ENCODE measurements around the gene REM2.

Gene REM2

DNA sequence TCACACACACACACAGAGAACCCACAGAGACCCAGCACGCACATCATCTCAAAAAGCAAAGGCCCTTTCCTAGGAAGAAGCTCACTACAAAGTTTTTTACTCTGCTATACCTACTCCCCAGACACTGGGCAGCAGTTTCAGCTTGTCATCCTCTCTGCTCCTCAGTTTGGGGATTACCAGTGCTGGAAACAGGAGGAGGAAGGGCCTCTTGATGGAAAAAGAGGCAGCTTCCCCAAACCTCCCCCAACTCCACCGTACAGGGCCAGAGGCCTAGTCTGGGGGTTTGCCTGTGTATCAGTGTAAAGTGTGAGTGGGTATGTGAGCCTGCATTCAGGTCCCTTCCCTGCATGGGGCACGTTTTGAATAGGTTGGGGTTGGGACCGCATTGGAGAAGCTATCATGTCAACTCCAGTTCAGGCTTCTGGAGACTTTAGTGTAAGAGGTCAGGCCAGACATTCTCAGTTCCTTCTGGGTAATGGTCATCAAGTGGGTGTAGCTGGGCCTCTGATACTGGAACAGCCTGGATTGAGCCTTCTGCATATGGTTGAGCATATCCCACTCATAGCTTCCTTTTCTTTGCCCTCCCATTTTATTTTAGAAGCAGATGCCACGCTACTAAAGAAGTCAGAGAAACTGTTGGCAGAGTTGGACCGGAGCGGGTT lies 1.2 kb downstream of the REM2 start:
- TF ChIP-seq, protein P1, sequence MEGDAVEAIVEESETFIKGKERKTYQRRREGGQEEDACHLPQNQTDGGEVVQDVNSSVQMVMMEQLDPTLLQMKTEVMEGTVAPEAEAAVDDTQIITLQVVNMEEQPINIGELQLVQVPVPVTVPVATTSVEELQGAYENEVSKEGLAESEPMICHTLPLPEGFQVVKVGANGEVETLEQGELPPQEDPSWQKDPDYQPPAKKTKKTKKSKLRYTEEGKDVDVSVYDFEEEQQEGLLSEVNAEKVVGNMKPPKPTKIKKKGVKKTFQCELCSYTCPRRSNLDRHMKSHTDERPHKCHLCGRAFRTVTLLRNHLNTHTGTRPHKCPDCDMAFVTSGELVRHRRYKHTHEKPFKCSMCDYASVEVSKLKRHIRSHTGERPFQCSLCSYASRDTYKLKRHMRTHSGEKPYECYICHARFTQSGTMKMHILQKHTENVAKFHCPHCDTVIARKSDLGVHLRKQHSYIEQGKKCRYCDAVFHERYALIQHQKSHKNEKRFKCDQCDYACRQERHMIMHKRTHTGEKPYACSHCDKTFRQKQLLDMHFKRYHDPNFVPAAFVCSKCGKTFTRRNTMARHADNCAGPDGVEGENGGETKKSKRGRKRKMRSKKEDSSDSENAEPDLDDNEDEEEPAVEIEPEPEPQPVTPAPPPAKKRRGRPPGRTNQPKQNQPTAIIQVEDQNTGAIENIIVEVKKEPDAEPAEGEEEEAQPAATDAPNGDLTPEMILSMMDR (conservative IDR thresholded peaks at IDR 0.05; ENCODE audit: low read length), result no peak
- TF ChIP-seq EZH2phosphoT487 (IDR thresholded peaks at IDR 0.05; ENCODE audit: borderline replicate concordance), result no peak
- no peaks in the 10 kb centered on the region for H3K36me3 ChIP-seq (ENCODE audit: insufficient read depth, low read length)
- no peaks in the 10 kb centered on the region for H3K9me3 ChIP-seq (ENCODE audit: insufficient read depth, low read depth, low read length)
- no peaks in the 10 kb centered on the region for H3K9me2 ChIP-seq (replicated peaks; ENCODE audit: low read depth, low read length)
- H2AFZ ChIP-seq (ENCODE audit: low read length), result no peak overlapping the region
- H3K9ac ChIP-seq (ENCODE audit: low read depth, low read length, poor library complexity, severe bottlenecking), result no peak overlapping the region
- H3K4me2 ChIP-seq (ENCODE audit: low read depth, low read length, poor library complexity, severe bottlenecking), result no peak overlapping the region
- no peaks in the 10 kb centered on the region for H4K20me1 ChIP-seq (ENCODE audit: insufficient read depth, low read length, poor library complexity, severe bottlenecking)
- no peaks in the 10 kb centered on the region for H3K27me3 ChIP-seq (ENCODE audit: insufficient read depth, low read length, poor library complexity, severe bottlenecking)
- H3K4me1 ChIP-seq (ENCODE audit: insufficient read depth, low read length, poor library complexity, severe bottlenecking), result no peaks in the 10 kb centered on the region
- H3K4me3 ChIP-seq (ENCODE audit: low read length, poor library complexity, severe bottlenecking), result no peak overlapping the region
- no peaks in the 10 kb centered on the region for H3F3A ChIP-seq (ENCODE audit: low read depth)
- H3K79me2 ChIP-seq (ENCODE audit: insufficient read depth, low read length), result no peaks in the 10 kb centered on the region

DNA sequence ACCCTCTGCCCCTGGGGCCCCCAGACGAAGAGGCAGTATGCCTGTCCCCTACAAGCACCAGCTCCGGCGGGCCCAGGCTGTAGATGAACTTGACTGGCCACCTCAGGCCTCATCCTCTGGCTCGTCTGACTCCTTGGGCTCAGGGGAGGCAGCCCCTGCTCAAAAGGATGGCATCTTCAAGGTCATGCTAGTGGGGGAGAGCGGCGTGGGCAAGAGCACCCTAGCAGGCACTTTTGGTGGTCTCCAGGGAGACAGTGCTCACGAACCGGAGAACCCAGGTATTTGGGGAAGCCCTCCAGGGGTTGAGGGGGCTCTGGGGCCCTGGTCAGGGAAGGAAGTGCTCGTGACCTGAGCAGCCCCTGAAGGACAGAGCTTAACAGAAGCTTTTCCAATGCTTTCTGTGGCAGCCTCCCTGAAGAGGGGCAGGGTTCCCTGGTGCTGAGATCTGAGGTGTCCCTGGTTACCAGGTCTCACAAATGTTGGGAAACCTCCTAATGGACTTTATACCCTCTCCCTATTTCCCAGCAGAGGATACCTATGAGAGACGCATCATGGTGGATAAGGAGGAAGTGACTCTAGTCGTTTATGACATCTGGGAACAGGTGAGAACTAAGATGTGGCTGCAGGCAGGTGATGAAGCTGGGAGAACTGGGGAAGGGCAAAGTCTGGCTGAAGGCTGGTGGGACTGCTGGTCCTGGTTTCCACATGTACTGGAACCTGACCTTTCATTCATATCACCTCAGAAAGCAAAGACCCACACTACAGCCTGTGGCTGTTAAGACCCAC lies 1.9 kb downstream of the REM2 start:
- H3K9me2 ChIP-seq (replicated peaks; ENCODE audit: low read depth, low read length), result no peaks in the 10 kb centered on the region
- H3K4me2 ChIP-seq (ENCODE audit: low read depth, low read length, poor library complexity, severe bottlenecking), result no peak overlapping the region
- H3K27me3 ChIP-seq (ENCODE audit: insufficient read depth, low read length, poor library complexity, severe bottlenecking), result no peaks in the 10 kb centered on the region
- H3K4me3 ChIP-seq (ENCODE audit: low read length, poor library complexity, severe bottlenecking), result no peak overlapping the region
- no peak overlapping the region for H3K9ac ChIP-seq (ENCODE audit: low read depth, low read length, poor library complexity, severe bottlenecking)
- TF ChIP-seq, protein P1 (conservative IDR thresholded peaks at IDR 0.05; ENCODE audit: low read length), result no peak
- no peak for TF ChIP-seq EZH2phosphoT487 (IDR thresholded peaks at IDR 0.05; ENCODE audit: borderline replicate concordance)
- H3K36me3 ChIP-seq (ENCODE audit: insufficient read depth, low read length), result no peaks in the 10 kb centered on the region
- H3F3A ChIP-seq (ENCODE audit: low read depth), result no peaks in the 10 kb centered on the region
- no peaks in the 10 kb centered on the region for H4K20me1 ChIP-seq (ENCODE audit: insufficient read depth, low read length, poor library complexity, severe bottlenecking)
- H3K9me3 ChIP-seq (ENCODE audit: insufficient read depth, low read depth, low read length), result no peaks in the 10 kb centered on the region
- H2AFZ ChIP-seq (ENCODE audit: low read length), result no peak overlapping the region
- no peaks in the 10 kb centered on the region for H3K79me2 ChIP-seq (ENCODE audit: insufficient read depth, low read length)
- H3K4me1 ChIP-seq (ENCODE audit: insufficient read depth, low read length, poor library complexity, severe bottlenecking), result no peaks in the 10 kb centered on the region

DNA sequence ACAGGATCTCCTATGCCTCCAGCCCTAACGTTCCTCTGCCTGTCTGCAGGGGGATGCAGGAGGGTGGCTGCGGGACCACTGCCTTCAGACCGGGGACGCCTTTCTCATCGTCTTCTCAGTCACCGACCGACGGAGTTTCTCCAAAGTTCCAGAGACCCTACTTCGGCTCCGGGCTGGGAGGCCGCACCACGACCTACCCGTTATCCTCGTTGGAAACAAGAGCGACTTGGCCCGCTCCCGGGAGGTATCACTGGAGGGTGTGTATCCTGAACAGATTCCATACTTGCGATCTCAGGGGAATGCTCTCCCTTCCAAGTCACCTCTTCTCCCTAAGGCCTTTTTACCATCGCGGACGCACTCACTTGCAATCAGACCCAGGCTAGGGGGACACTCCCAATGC lies 3.0 kb downstream of the REM2 start:
- H3F3A ChIP-seq (ENCODE audit: low read depth), result no peaks in the 10 kb centered on the region
- no peaks in the 10 kb centered on the region for H3K4me1 ChIP-seq (ENCODE audit: insufficient read depth, low read length, poor library complexity, severe bottlenecking)
- H3K4me2 ChIP-seq (ENCODE audit: low read depth, low read length, poor library complexity, severe bottlenecking), result no peak overlapping the region
- no peaks in the 10 kb centered on the region for H3K27me3 ChIP-seq (ENCODE audit: insufficient read depth, low read length, poor library complexity, severe bottlenecking)
- H3K4me3 ChIP-seq (ENCODE audit: low read length, poor library complexity, severe bottlenecking), result no peak overlapping the region
- no peaks in the 10 kb centered on the region for H3K79me2 ChIP-seq (ENCODE audit: insufficient read depth, low read length)
- no peaks in the 10 kb centered on the region for H3K9me2 ChIP-seq (replicated peaks; ENCODE audit: low read depth, low read length)
- TF ChIP-seq, protein P1 (conservative IDR thresholded peaks at IDR 0.05; ENCODE audit: low read length), result no peak
- TF ChIP-seq EZH2phosphoT487 (IDR thresholded peaks at IDR 0.05; ENCODE audit: borderline replicate concordance), result no peak
- H3K36me3 ChIP-seq (ENCODE audit: insufficient read depth, low read length), result no peaks in the 10 kb centered on the region
- H3K9ac ChIP-seq (ENCODE audit: low read depth, low read length, poor library complexity, severe bottlenecking), result no peak overlapping the region
- H4K20me1 ChIP-seq (ENCODE audit: insufficient read depth, low read length, poor library complexity, severe bottlenecking), result no peaks in the 10 kb centered on the region
- H3K9me3 ChIP-seq (ENCODE audit: insufficient read depth, low read depth, low read length), result no peaks in the 10 kb centered on the region
- H2AFZ ChIP-seq (ENCODE audit: low read length), result no peak overlapping the region

Data from Loucy (cell line).